ENCODE measurements around the gene ZNF549.
A peak's percentile ranks its signal among the peaks of the same experiment; 100 is the strongest.
"Not testable (repeated sequence)": the region's sequence is repeated elsewhere in the genome, so short reads cannot be mapped to it uniquely, and the experiment has no call there.

ZNF549 gene

GRCh38 chr19:57527136-57527881 lies at the start of gene ZNF549:
Gene ZNF549, plus strand, starts transcription at chr19:57527356. Its CDS starts 218 bp downstream, at chr19:57527574.
- DNase-seq (ENCODE audit: low spot score) = peak; percentile 95

- peak; percentile 94 for DNase-seq (ENCODE audit: low spot score)
These were observed 39.5 kb upstream of the ZNF549 start, which contains the start of gene ZNF419 for GRCh38 chr19:57487477-57488298. Gene ZNF419, plus strand, starts transcription at chr19:57487750. Its CDS starts 201 bp downstream, at chr19:57487951.

GRCh38 chr19:57488299-57488644 lies 38.9 kb upstream of the ZNF549 start:
- DNase-seq (ENCODE audit: low spot score) = not testable (repeated sequence)

- not testable (repeated sequence) for DNase-seq (ENCODE audit: low spot score)
These were observed 27.9 kb upstream of the ZNF549 start for GRCh38 chr19:57499332-57499679.

GRCh38 chr19:57499680-57500395 lies 27.3 kb upstream of the ZNF549 start, which contains the start of gene ZNF773:
Gene ZNF773, plus strand, starts transcription at chr19:57499938. Its CDS starts 143 bp downstream, at chr19:57500081.
- peak; percentile 96 for DNase-seq (ENCODE audit: low spot score)

GRCh38 chr19:57500400-57500799 lies 26.8 kb upstream of the ZNF549 start:
- DNase-seq (ENCODE audit: low spot score) = peak; percentile 12

GRCh38 chr19:57506163-57506562 lies 21.0 kb upstream of the ZNF549 start:
- no peak for DNase-seq (ENCODE audit: low spot score)

- DNase-seq (ENCODE audit: low spot score) = no peak
These were observed 15.7 kb upstream of the ZNF549 start for GRCh38 chr19:57511484-57511883.

DNA sequence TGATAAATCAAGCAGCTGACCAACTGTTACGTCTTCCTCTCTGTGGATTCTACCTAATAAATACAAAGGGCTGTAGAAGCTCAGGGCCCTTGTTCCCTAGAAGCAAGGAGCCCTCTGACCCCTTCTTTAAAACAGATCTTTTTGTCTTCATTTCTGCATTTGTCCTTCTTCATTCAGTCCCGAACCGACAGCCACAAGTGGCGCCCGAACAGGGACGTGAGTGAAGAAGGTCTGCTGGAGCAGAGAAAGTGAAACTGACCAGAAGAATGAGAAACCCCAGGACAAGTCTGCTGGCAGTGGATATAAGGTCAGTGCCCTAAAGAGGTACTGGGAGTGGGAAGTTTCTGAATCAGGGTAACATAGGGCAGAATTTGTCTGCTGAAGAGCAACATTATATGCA lies 14.3 kb upstream of the ZNF549 start:
- no peak for DNase-seq (ENCODE audit: low spot score)

DNA sequence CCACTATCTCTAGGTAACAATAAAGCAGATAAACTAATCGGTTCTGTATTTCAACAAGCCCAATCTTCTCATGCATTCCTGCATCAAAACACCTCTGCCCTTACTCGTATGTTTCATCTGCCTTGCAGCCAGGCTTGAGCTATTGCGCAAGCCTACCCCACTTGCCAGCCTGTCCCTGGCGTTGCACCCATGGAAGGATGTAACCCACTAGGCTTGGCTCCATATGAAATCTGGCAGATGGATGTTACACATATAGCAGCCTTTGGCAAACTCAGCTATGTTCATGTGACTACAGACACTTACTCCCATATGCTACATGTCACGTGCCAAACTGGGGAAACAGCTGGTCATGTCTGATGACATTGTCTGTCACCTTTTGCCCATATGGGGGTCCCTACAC lies 11.9 kb upstream of the ZNF549 start:
- no peak for DNase-seq (ENCODE audit: low spot score)

- not testable (repeated sequence) for DNase-seq (ENCODE audit: low spot score)
These were observed 9.1 kb upstream of the ZNF549 start for GRCh38 chr19:57518021-57518420.

DNA sequence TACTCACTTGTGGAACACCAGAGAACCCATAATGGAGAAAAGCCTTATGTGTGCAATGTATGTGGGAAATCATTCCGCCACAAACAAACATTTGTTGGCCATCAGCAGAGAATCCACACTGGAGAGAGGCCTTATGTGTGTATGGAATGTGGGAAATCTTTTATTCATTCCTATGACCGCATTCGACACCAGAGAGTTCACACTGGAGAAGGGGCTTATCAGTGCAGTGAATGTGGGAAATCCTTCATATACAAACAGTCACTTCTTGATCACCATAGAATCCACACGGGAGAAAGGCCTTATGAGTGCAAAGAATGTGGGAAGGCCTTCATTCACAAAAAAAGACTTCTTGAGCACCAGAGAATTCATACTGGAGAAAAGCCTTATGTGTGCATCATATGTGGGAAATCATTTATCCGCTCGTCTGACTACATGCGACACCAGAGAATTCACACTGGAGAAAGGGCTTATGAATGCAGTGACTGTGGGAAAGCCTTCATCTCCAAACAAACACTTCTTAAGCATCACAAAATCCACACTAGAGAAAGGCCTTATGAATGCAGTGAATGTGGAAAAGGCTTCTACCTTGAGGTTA lies 10.9 kb downstream of the ZNF549 start:
- no peak for DNase-seq (ENCODE audit: low spot score)

DNA sequence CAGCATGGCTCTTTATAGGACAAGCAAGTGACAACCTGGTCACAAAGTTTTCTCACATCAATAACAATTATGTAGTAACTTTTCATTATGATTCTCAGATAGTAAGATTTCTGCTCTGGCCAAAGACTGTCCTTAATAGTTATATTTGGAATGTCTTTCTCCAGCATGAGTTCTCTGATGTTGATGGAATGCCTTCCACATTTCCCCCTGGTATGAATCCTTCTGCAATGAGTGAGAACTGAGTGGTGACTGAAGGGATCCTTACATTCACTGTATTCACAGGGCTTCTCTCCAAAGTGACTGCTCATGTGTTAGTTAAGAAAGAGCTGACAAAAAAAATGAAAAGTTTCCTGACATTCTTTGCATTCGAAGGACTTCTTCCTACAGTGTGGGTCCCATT lies 19.4 kb downstream of the ZNF549 start:
- DNase-seq (ENCODE audit: low spot score) = no peak

GRCh38 chr19:57552432-57552831 lies 25.3 kb downstream of the ZNF549 start:
- no peak for DNase-seq (ENCODE audit: low spot score)

DNA sequence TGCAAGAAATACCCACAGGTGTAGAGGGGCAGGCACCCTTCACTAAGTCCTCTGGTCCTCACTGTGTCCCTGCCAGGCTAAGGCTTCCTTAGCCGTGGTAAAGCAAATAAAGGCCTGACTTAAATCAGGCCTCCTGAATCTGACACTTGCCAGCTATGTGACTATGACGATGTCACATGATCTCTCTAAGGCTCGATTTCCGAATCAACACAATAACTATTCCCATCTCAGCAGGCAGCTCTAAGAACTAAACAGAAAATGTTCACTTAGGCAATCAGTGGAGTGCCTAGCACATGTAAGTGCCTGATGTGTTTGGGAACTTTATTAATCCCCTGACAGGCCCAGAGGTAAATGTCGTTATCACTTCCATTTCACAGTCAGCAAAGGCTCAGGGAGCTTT lies 30.5 kb downstream of the ZNF549 start:
- DNase-seq (ENCODE audit: low spot score) = no peak

- peak; percentile 13 for DNase-seq (ENCODE audit: low spot score)
These were observed 31.4 kb downstream of the ZNF549 start for GRCh38 chr19:57558525-57558924.

DNA sequence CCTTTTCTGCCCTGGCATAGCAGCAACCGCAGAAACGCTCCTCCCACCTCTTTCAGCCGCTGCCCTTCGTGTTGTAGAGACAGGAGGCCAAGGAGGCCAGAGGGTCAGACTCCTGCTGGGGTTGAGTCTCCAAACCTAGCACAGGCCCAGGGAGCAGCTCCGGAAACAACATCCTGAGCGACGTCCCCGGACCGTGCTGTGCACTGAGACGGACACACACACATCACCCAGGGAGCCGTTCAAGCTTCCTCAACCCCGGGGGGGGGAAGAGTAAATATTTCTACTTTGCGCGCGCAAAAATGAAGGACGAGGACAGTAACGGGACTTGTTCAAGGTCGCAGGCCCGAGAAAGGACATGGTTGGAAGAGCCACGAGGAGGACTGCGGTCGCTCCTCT lies 31.9 kb downstream of the ZNF549 start:
- peak; percentile 58 for DNase-seq (ENCODE audit: low spot score)

DNA sequence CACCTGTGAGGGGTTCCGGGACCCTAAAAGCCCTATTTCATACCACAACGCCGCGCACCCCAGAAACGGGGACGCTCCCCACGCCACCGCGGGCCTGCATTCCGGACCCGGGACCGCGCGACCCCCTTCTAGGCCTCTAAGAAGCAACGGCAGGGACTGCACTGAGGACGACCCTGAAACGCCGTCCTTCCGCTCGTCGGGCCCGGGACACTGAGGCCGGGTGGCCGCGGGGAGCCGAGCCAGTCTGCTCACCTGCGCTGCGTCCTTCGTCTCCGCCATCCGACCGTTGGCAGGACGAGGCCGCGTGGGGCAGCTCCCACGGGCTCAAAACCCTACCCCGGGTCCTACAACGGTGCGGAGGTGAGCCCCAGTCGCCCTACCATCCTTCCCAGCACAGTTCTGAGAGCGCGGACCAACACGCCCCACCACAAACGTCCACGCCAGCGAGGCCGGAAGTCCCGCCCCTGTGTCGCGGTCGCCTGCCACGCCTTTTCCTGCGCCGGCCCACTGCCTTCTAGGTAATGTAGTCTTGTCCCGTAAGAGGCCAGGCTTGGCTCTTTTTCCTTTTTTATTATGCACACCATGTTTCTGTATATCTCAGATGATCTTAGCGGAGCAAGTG lies 32.4 kb downstream of the ZNF549 start, which contains the start of gene ZNF550:
Gene ZNF550 (minus strand): TSS at position 460 of the 622 bp plus-strand sequence. CDS start 181 bp downstream, at position 279.
- DNase-seq (ENCODE audit: low spot score) = peak; percentile 95

DNA sequence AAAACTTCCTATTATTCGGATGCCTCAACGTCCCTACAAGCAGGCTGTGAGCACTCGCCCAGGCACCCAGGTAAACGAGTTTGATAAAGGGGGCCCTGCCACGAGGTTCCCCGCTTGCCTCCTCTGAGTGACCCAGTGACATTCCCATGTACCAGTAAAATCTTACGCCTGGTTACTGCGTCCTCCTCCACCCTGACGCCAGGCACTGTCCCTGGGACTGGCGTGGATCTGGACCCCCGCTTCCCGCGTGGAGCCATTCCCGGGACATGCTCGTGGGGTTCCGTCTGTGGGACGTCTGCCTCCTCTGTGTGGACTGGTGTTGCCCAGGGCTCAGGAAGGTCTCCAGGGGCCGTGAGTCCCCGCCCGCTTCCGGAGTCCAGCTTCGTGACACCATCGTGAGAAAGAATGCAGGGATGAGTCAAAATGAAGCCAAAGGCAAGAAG lies 32.9 kb downstream of the ZNF549 start:
- peak; percentile 69 for DNase-seq (ENCODE audit: low spot score)

DNA sequence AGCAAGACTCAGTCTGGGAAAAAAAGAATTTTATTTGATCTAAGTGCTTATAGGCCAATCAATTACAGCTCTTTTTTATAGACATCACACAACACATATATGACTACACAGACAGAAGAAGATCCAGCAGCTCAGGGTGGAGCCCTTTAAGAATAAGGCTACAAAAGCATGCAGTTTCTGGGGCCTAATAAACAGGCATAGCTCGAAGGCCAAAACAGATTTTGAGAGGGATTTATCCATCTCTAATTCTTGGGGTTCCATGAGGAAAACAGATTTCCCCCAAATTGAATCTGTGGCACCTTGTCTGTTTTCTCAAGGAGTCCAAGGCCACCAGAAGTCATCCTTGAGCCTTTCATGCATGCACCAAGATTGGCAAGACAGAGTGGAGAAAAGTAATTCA lies 36.4 kb downstream of the ZNF549 start:
- DNase-seq (ENCODE audit: low spot score) = no peak
